ACC112 (cell line): ENCODE results near the gene NR2E1.

Experiments used
- H2AFZ ChIP-seq: fragments of 200-600 bp; sonication (generic); one replicate; pipeline ENCODE4 v1.6.0; 2017; ENCODE audit warnings: antibody characterized with exemption, low read length; ENCODE audit not compliant: unreplicated experiment
- H3K27ac ChIP-seq: fragments of 200-600 bp; sonication (generic); 2 replicates; pipeline ENCODE4 v1.5.1; 2014; ENCODE audit warnings: low read depth, mild to moderate bottlenecking, antibody characterized with exemption, low read length, moderate library complexity
- H3K27me3 ChIP-seq: fragments of 200-600 bp; sonication (generic); 2 replicates; pipeline ENCODE4 v1.6.1; 2014; ENCODE audit warnings: mild to moderate bottlenecking, antibody characterized with exemption, low read length, moderate library complexity, mixed read lengths; ENCODE audit not compliant: insufficient read depth
- H3K36me3 ChIP-seq: fragments of 200-600 bp; sonication (generic); 2 replicates; pipeline ENCODE4 v1.6.1; 2016; ENCODE audit warnings: mild to moderate bottlenecking, antibody characterized with exemption, low read length, moderate library complexity, mixed read lengths; ENCODE audit not compliant: insufficient read depth
- H3K4me1 ChIP-seq: fragments of 200-600 bp; sonication (generic); one replicate; pipeline ENCODE4 v1.6.1; 2016; ENCODE audit warnings: low read length, mixed read lengths; ENCODE audit not compliant: insufficient read depth, unreplicated experiment, control insufficient read depth
- H3K4me3 ChIP-seq: fragments of 200-600 bp; sonication (generic); 2 replicates; pipeline ENCODE4 v1.5.1; 2014; ENCODE audit warnings: mild to moderate bottlenecking, low read depth, low read length
- H3K79me2 ChIP-seq: fragments of 200-600 bp; sonication (generic); one replicate; pipeline ENCODE4 v1.6.0; 2016; ENCODE audit warnings: low read length; ENCODE audit not compliant: control insufficient read depth, unreplicated experiment, insufficient read depth

Gene NR2E1

DNA sequence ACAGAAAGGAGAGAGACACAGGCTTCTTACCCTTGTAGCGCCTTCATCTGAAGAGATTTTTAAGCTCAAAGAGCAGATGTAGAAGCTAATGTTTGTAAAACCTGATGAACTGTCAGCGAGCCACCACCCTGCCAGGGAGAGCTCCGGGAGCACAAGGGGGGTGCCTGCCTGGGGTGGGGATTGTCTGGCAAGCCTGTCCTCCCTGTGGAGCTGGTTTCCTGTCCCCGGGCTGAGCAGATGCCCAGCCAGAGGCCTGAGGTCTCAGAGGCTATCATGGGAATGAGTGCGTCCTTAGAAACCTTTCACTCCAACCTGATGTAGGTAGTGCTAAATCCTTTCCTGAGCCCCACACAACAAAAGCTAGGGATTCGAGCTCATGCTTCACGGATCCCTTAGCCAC lies 41.9 kb upstream of the NR2E1 start:
- Histone ChIP-seq H2AFZ (no peak overlapping the region), H3K4me1 (no peaks in the 10 kb centered on the region), H3K36me3 (no peaks in the 10 kb centered on the region), H3K27ac (no peak overlapping the region), H3K27me3 (peaks cover 81% of the 10 kb centered on the region), H3K79me2 (no peaks in the 10 kb centered on the region), H3K4me3 (no peak overlapping the region)

DNA sequence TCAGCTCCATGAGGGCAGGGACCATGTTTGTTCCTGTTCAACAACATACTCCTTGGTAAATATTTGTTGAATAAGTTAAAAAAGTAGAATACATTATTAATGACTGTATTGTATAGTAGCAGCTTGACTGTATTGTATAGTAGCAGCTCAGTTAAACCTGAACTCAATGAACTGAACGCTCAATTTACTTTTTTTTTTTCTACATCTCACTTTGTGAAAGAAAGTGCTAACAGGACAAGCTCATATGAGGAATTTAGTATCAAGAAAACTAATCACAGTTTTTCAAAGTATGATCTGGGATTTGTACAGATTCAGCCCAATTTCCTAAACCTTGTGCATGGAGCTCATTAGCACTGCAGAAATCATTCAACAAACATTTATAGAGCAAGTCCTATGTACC lies 38.8 kb upstream of the NR2E1 start:
- Histone ChIP-seq H3K4me3 (no peak overlapping the region), H2AFZ (no peak overlapping the region), H3K4me1 (no peaks in the 10 kb centered on the region), H3K79me2 (no peaks in the 10 kb centered on the region), H3K27ac (no peak overlapping the region), H3K36me3 (no peaks in the 10 kb centered on the region), H3K27me3 (peaks cover 65% of the 10 kb centered on the region)

DNA sequence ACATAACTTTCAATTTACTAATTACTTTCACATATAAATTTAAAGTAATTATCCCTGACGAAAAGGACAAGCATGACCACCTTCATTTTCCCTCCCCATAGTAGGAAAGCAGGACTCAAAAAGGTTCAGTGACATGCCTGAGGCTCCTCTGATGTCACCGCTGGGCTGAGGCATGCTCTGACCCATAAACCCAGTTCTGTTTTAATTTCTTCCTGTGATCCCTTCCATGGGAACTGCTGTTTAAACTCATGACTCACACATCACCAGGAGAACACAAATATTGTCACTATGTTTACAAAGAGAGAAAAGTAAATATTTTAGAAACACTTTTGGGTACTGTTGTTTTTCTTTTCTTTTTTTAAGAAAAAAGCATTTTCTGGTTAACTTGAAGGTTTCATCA lies 38.0 kb upstream of the NR2E1 start:
- H3K27ac ChIP-seq: no peak overlapping the region

DNA sequence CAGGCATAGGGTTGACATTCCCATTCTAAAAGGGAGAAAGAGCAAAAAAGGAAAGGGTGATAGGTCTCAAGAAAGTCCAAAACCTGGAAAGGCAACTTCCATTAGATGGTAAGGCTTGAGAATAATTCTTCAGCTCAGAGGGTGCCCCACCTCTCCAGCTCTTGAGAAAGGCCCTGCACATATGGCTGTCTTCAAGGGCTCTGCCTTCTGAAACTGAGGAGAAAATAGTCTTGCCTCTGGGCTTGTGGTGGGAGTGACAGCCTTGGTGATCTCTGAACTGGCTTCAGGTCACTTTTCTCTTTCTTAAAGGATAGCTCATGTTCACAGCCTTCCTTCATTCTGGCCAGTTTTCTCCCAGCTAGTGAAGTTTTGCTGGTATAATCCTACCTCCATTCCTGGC lies 35.6 kb upstream of the NR2E1 start:
- Histone ChIP-seq H2AFZ (no peak overlapping the region), H3K4me1 (no peaks in the 10 kb centered on the region), H3K36me3 (no peaks in the 10 kb centered on the region), H3K79me2 (no peaks in the 10 kb centered on the region), H3K27ac (no peak overlapping the region), H3K27me3 (peaks cover 36% of the 10 kb centered on the region), H3K4me3 (no peak overlapping the region)

More for the DNA sequence above, 38.0 kb upstream of the NR2E1 start:
- Histone ChIP-seq H2AFZ (no peak overlapping the region), H3K79me2 (no peaks in the 10 kb centered on the region), H3K4me3 (no peak overlapping the region), H3K4me1 (no peaks in the 10 kb centered on the region), H3K36me3 (no peaks in the 10 kb centered on the region), H3K27me3 (peaks cover 60% of the 10 kb centered on the region)

DNA sequence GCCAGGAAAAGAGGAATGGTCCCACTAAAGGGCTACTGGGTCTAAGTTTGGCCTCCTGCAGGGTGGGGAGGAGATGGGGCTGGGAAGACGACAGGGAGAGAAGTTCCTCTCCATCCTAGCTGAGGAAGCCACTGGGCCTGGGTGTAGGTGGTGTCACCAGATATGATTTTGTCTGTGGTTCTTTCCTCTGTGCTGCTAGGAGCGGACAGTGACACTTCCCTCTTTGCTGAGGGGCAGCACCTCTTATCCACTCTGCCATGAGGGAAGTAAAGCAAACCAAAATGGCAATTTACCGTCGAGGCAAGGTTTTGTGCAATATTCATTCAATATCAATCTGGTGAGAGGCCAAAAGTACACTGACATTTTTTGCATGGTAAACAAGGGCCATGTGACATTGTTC lies 33.0 kb upstream of the NR2E1 start:
- no peak overlapping the region for H2AFZ ChIP-seq
- no peak overlapping the region for H3K4me3 ChIP-seq

DNA sequence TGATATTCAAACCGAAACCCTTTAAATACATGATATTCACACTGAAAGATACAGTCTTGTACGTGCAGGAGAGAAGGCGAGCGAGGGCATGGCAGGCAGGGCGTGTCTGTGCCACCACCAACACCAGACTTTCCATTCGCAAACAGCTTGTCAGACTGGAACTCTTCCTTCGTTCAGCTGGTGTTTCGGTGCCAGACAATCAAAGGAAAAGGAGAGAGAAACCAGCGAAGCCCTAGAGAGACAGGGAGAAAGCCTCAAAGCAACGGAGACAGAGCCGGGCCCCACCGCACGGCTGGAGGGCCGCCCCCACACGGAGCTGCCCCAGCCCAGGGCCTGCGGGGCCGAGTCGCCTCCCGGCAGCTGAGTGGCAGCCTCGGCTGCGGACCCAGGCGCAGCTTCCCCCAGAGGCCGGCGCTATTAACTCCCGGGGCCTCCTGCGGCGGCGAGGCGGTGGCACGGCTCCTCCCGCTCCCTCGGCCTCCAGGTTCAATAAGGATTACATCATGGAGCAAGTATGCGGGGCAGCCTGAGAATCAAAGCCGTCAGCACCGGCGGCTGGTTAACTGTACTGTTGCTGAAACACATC lies 32.1 kb upstream of the NR2E1 start:
- H3K4me1 ChIP-seq: no peaks in the 10 kb centered on the region
- H3K27ac ChIP-seq: no peak overlapping the region
- peak overlapping the region; percentile 74 for H3K4me3 ChIP-seq
- peak overlapping the region; percentile 72 for H2AFZ ChIP-seq
- no peaks in the 10 kb centered on the region for H3K36me3 ChIP-seq
- H3K27me3 ChIP-seq: peaks cover 15% of the 10 kb centered on the region; the same call in 1 of the 2 replicates
- H3K79me2 ChIP-seq: no peaks in the 10 kb centered on the region

More for the DNA sequence above, 33.0 kb upstream of the NR2E1 start:
- no peaks in the 10 kb centered on the region for H3K36me3 ChIP-seq
- no peak overlapping the region for H3K27ac ChIP-seq
- no peaks in the 10 kb centered on the region for H3K4me1 ChIP-seq
- H3K79me2 ChIP-seq: no peaks in the 10 kb centered on the region
- H3K27me3 ChIP-seq: peaks cover 16% of the 10 kb centered on the region; the same call in 1 of the 2 replicates

DNA sequence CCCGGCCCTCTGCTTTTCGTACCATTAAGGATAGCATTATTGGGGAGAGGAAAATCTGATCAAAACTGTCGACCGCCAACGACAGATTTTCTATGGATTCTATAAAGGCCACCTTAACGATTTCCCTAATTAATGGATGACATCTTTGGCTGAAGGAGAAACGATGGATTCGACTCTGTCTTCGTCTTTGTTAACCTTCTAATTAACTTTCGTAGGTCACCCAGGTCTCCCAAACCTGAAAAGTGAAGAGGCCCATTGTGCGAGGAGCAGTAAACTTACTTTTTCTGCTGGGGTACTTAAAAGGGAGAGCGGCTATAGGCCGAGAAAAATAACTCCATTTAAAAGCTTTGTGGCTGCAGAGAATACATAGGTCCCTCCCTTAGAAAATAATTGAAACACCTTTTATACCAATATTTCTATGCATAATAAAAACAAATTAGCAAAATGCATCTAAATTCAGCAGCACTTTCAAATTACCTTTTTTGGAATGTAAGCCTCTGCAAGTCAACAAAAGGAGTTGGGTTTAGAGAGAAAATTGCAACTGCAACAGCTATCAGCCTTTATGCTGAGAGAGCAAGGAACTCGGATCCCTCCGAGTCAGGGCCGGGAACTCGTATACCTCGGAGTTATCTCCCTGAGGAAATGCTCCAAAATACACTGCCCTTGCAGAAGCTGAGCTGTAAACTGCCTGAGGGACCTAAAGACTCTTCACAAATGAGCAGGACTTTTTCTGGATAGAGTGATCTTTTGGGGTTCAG lies 31.4 kb upstream of the NR2E1 start:
- Histone ChIP-seq H2AFZ (peak overlapping the region; percentile 72), H3K27me3 (peaks cover 9% of the 10 kb centered on the region; the same call in 1 of the 2 replicates), H3K4me3 (peak overlapping the region; percentile 74)

DNA sequence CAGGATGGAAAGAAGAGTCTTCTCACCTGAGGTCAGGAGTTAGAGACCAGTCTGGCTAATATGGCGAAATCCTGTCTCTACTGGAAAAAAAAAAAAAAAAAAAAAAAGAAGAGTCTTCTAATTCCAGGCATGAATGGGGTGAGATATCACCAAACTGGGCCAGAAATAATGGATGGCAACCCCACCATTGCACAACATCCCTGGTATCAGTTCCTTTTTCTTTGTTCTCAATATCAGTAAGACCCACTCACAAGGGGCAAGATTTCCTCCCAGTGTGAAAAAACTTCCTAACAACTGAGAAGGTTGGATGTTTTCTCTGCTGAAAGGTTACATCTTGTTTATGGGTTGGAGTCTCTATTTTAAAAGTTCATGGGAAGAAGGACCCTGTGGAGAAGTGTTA lies 23.6 kb upstream of the NR2E1 start:
- H3K27ac ChIP-seq: no peak overlapping the region
- no peak overlapping the region for H2AFZ ChIP-seq
- peaks cover 28% of the 10 kb centered on the region for H3K27me3 ChIP-seq
- no peak overlapping the region for H3K4me3 ChIP-seq
- H3K36me3 ChIP-seq: no peaks in the 10 kb centered on the region
- H3K4me1 ChIP-seq: no peaks in the 10 kb centered on the region
- no peaks in the 10 kb centered on the region for H3K79me2 ChIP-seq

More for the DNA sequence above, 31.4 kb upstream of the NR2E1 start:
- no peaks in the 10 kb centered on the region for H3K4me1 ChIP-seq
- H3K27ac ChIP-seq: no peak overlapping the region
- H3K79me2 ChIP-seq: no peaks in the 10 kb centered on the region
- no peaks in the 10 kb centered on the region for H3K36me3 ChIP-seq

DNA sequence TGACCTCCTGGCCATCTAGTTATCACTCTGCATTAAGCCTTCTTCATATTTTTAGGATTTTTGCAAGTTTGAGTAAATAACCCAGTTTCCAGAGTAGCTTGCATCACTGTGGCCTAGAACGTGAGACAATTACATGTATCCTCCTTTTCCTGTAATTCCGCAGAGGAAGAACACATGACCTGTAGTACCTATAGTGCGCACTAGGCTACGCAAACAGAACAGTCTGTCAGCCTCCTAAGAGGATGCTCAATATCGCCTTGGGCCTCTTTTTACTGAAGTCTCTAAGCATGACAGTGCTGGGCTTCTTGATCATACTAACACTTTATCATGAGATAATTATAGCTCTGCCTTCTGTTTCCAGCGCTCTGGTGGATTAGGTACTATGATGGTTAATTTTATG lies 20.2 kb upstream of the NR2E1 start:
- Histone ChIP-seq H3K27ac (no peak overlapping the region), H3K36me3 (no peaks in the 10 kb centered on the region), H3K4me3 (no peak overlapping the region), H3K4me1 (no peaks in the 10 kb centered on the region), H3K79me2 (no peaks in the 10 kb centered on the region), H2AFZ (no peak overlapping the region), H3K27me3 (peaks cover 59% of the 10 kb centered on the region)

DNA sequence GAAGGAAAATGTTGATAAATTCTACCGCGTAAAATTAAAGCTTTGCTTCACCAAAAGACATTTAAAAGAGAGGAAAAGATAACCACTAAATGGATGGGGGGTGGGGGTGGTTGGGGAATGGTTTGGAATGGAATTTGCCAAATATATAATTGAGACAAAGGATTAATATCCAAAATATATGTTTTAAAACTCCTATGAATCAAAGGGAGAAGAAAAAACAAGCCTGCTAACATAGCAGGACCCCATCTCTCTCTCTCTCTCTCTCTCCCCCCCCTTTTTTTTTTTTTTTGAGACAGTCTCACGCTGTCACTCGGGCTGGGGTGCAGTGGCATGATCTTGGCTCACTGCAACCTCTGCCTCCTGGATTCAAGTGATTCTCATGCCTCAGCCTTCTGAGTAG lies 13.4 kb upstream of the NR2E1 start:
- no peaks in the 10 kb centered on the region for H3K79me2 ChIP-seq
- H3K27me3 ChIP-seq: peaks cover 88% of the 10 kb centered on the region
- H3K4me3 ChIP-seq: no peak overlapping the region
- H2AFZ ChIP-seq: no peak overlapping the region
- peaks cover 4% of the 10 kb centered on the region for H3K4me1 ChIP-seq
- no peak overlapping the region for H3K27ac ChIP-seq
- no peaks in the 10 kb centered on the region for H3K36me3 ChIP-seq
